ENCODE results near the gene SLIT3.

- TF ChIP-seq NFRKB (IDR thresholded peaks at IDR 0.05; ENCODE audit: low read depth) (no peak), ATF1 (CRISPR knock-in tag; IDR thresholded peaks at IDR 0.05) (no peak), ATF1 (tag; IDR thresholded peaks at IDR 0.05) (no peak), CBFB (CRISPR knock-in tag; IDR thresholded peaks at IDR 0.05) (no peak), MTA1 (IDR thresholded peaks at IDR 0.05; ENCODE audit: borderline replicate concordance) (no peak), CTCF (IDR thresholded peaks at IDR 0.05 in 2 of 3, conservative IDR thresholded peaks at IDR 0.05 in 1 of 3; ENCODE audit: insufficient read depth in 2 of 3, low read depth in 1 of 3, low read length in 3 of 3) (no peak), NCOR1 (IDR thresholded peaks at IDR 0.05) (no peak), PYGO2 (tag; IDR thresholded peaks at IDR 0.05) (no peak), ZNF280A (IDR thresholded peaks at IDR 0.05; ENCODE audit: low read depth, partially characterized antibody) (no peak), ZNF780A (CRISPR knock-in tag; IDR thresholded peaks at IDR 0.05) (no peak)
Measured at GRCh38 chr5:169213479-169213878, 87.5 kb downstream of the SLIT3 start.
